ENCODE data around the gene CCL21.

- no peak for TF ChIP-seq ZNF585B (tag by site-specific recombination; IDR thresholded peaks at IDR 0.05)
- no peak for TF ChIP-seq ZNF10 (tag by site-specific recombination; IDR thresholded peaks at IDR 0.05)
- TF ChIP-seq ZNF544 (tag by site-specific recombination; IDR thresholded peaks at IDR 0.05) = no peak
- TF ChIP-seq, protein P1, sequence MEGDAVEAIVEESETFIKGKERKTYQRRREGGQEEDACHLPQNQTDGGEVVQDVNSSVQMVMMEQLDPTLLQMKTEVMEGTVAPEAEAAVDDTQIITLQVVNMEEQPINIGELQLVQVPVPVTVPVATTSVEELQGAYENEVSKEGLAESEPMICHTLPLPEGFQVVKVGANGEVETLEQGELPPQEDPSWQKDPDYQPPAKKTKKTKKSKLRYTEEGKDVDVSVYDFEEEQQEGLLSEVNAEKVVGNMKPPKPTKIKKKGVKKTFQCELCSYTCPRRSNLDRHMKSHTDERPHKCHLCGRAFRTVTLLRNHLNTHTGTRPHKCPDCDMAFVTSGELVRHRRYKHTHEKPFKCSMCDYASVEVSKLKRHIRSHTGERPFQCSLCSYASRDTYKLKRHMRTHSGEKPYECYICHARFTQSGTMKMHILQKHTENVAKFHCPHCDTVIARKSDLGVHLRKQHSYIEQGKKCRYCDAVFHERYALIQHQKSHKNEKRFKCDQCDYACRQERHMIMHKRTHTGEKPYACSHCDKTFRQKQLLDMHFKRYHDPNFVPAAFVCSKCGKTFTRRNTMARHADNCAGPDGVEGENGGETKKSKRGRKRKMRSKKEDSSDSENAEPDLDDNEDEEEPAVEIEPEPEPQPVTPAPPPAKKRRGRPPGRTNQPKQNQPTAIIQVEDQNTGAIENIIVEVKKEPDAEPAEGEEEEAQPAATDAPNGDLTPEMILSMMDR (tag by site-specific recombination; IDR thresholded peaks at IDR 0.05) = no peak
- no peak for TF ChIP-seq PBX3 (CRISPR knock-in tag; IDR thresholded peaks at IDR 0.05)
- no peak for TF ChIP-seq ZNF146 (tag by site-specific recombination; IDR thresholded peaks at IDR 0.05)
- no peak for TF ChIP-seq ZNF692 (tag by site-specific recombination; IDR thresholded peaks at IDR 0.05)
- TF ChIP-seq YY1 (tag by site-specific recombination; IDR thresholded peaks at IDR 0.05) = no peak
- no peak for TF ChIP-seq ZFP3 (tag by site-specific recombination; IDR thresholded peaks at IDR 0.05; ENCODE audit: low read depth)
- TF ChIP-seq, protein P2, sequence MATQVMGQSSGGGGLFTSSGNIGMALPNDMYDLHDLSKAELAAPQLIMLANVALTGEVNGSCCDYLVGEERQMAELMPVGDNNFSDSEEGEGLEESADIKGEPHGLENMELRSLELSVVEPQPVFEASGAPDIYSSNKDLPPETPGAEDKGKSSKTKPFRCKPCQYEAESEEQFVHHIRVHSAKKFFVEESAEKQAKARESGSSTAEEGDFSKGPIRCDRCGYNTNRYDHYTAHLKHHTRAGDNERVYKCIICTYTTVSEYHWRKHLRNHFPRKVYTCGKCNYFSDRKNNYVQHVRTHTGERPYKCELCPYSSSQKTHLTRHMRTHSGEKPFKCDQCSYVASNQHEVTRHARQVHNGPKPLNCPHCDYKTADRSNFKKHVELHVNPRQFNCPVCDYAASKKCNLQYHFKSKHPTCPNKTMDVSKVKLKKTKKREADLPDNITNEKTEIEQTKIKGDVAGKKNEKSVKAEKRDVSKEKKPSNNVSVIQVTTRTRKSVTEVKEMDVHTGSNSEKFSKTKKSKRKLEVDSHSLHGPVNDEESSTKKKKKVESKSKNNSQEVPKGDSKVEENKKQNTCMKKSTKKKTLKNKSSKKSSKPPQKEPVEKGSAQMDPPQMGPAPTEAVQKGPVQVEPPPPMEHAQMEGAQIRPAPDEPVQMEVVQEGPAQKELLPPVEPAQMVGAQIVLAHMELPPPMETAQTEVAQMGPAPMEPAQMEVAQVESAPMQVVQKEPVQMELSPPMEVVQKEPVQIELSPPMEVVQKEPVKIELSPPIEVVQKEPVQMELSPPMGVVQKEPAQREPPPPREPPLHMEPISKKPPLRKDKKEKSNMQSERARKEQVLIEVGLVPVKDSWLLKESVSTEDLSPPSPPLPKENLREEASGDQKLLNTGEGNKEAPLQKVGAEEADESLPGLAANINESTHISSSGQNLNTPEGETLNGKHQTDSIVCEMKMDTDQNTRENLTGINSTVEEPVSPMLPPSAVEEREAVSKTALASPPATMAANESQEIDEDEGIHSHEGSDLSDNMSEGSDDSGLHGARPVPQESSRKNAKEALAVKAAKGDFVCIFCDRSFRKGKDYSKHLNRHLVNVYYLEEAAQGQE (tag by site-specific recombination; IDR thresholded peaks at IDR 0.05) = no peak
- TF ChIP-seq, protein P3, sequence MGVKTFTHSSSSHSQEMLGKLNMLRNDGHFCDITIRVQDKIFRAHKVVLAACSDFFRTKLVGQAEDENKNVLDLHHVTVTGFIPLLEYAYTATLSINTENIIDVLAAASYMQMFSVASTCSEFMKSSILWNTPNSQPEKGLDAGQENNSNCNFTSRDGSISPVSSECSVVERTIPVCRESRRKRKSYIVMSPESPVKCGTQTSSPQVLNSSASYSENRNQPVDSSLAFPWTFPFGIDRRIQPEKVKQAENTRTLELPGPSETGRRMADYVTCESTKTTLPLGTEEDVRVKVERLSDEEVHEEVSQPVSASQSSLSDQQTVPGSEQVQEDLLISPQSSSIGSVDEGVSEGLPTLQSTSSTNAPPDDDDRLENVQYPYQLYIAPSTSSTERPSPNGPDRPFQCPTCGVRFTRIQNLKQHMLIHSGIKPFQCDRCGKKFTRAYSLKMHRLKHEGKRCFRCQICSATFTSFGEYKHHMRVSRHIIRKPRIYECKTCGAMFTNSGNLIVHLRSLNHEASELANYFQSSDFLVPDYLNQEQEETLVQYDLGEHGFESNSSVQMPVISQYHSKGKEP (tag by site-specific recombination; IDR thresholded peaks at IDR 0.05) = no peak
- TF ChIP-seq ZNF18 (tag by site-specific recombination; IDR thresholded peaks at IDR 0.05) = no peak
Observed at GRCh38 chr9:34663303-34663605, 46.7 kb downstream of the CCL21 start.
